Esophagus squamous epithelium (tissue), 5 donors: ENCODE data around the gene AQP1. TPM values are rescaled to one million over a fixed set of nuclear protein-coding genes. Genes with fewer than 3 reads are reported as not detected.

Experiments used
- DNase-seq: peaks from one replicate; lab custom pipeline; 2025; lab: John Stamatoyannopoulos, UW
- H3K27ac ChIP-seq, 4 donors: fragments of 200-600 bp; sonication (generic); one replicate each; pipeline ENCODE4 v1.5.1; 2016 to 2019; ENCODE audit warnings: mild to moderate bottlenecking in 1 of 4
- H3K27me3 ChIP-seq, 4 donors: fragments of 200-600 bp; sonication (generic); 1 replicate in 3 of 4; 2 replicates in 1 of 4; pipeline versions ENCODE4 v1.5.1 to v1.6.0; 2017 to 2021; ENCODE audit warnings: antibody characterized with exemption in 1 of 4
- H3K36me3 ChIP-seq, 3 donors: fragments of 200-600 bp; sonication (generic); one replicate each; pipeline ENCODE4 v1.5.1; 2016 to 2019
- H3K4me1 ChIP-seq, 3 donors: fragments of 200-600 bp; sonication (generic); one replicate each; pipeline ENCODE4 v1.5.1; 2017 to 2019
- H3K4me3 ChIP-seq, 4 donors: fragments of 200-600 bp; sonication (generic); 1 replicate in 3 of 4; 2 replicates in 1 of 4; pipeline ENCODE4 v1.5.1; 2016 to 2019; ENCODE audit warnings: mild to moderate bottlenecking in 2 of 4, moderate library complexity in 1 of 4
- H3K9me3 ChIP-seq, 3 donors: fragments of 200-600 bp; sonication (generic); one replicate each; pipeline ENCODE4 v1.5.1; 2016 to 2019
- CTCF ChIP-seq, 6 experiments: fragments of 450-650 bp in 4 of 6; fragments of 200-600 bp in 2 of 6; sonication (generic) in 2 of 6; IDR thresholded peaks; one replicate each; pipeline ENCODE4 v1.5.1; 2016 to 2019; ENCODE audit warnings: antibody characterized with exemption in 6 of 6, mild to moderate bottlenecking in 4 of 6, moderate library complexity in 4 of 6
- POLR2A ChIP-seq, 4 donors: fragments of 450-650 bp; IDR thresholded peaks; one replicate each; pipeline ENCODE4 v1.6.1; 2017; ENCODE audit warnings: antibody characterized with exemption in 4 of 4, mild to moderate bottlenecking in 4 of 4, moderate library complexity in 3 of 4
- WGBS, 2 donors: methylation state at CpG; one replicate each; pipeline ENCODE4 v1.1.5; 2018; 5-methylcytosine and 5-hydroxymethylcytosine counted together
- intact Hi-C: fragments of 100-400 bp; cut with DNase I; formaldehyde crosslinking; loops from one replicate; pipeline ENCODE4 v1.15.0; 2022
- total RNA-seq, 4 donors: library from RNA; depleted of rRNA; stranded (reverse); fragments of >200 nt; gene quantifications; one replicate each; pipeline ENCODE4 v1.1.0, GENCODE V29; 2016
- donor health status: DM: yes; HTN: yes; CAD: no.

Gene AQP1
- total RNA-seq, 4 donors from 2014 or later = 14.9 to 159 (median 44.7) TPM

GRCh38 chr7:30907527-30908267 lies 4.0 kb upstream of the AQP1 start:
- WGBS, 2 donors = 62% methylated on average over 5 of the region's 14 CpGs; no CpG with 5 or more reads in 1 of the 2 donors
- H3K4me1 ChIP-seq = peaks cover 21 to 68% (median 44%) of the 10 kb centered on the region in 3 donors
- TF ChIP-seq CTCF (IDR thresholded peaks at IDR 0.05) (no peak), POLR2A (IDR thresholded peaks at IDR 0.05) (no peak)
- no peak overlapping the region for H3K4me3 ChIP-seq
- no peaks in the 10 kb centered on the region for H3K9me3 ChIP-seq
- intact Hi-C loops = no loop called here
- peak overlapping the region in 2 of 4 donors; percentile 29 to 53 for H3K27ac ChIP-seq
- no peak for DNase-seq
- no peaks in the 10 kb centered on the region for H3K27me3 ChIP-seq
- H3K36me3 ChIP-seq = no peaks in the 10 kb centered on the region

DNA sequence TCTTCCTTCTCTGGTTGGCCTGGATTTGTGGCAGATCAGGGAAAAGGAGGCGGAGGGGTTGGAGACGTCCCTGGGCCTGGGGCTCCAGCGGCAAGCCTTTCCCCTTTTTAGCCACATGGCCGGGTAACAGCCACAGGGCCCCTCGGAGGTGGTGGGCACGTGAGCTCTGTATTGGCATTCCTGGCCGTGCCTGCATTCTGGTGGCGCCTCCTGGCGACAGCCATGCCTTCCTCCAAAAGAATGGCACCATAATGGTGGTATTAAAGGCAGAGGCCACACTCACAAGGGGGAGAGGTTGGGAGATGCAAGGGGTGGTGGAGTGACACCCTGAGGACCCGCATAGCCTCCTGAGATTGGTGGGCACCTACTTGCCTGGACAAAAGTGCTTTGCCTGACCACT lies 3.0 kb upstream of the AQP1 start:
- Histone ChIP-seq H3K27me3 (no peaks in the 10 kb centered on the region), H3K4me1 (peaks cover 21 to 76% (median 44%) of the 10 kb centered on the region in 3 donors), H3K27ac (peak overlapping the region in 1 of 4 donors; percentile 6), H3K36me3 (no peaks in the 10 kb centered on the region), H3K4me3 (no peak overlapping the region), H3K9me3 (no peaks in the 10 kb centered on the region)
- TF ChIP-seq POLR2A (IDR thresholded peaks at IDR 0.05) = no peak
- no peak for TF ChIP-seq CTCF (IDR thresholded peaks at IDR 0.05)
- intact Hi-C loops = no loop called here
- 100% methylated on average over 1 of the region's 10 CpGs for WGBS, 2 donors
- no peak for DNase-seq

GRCh38 chr7:30909431-30909830 lies 2.2 kb upstream of the AQP1 start:
- no peak overlapping the region for H3K4me3 ChIP-seq
- intact Hi-C loops = no loop called here
- peaks cover 20 to 82% (median 45%) of the 10 kb centered on the region in 3 donors for H3K4me1 ChIP-seq
- peak overlapping the region in 2 of 4 donors; percentile 61 to 88 for H3K27ac ChIP-seq
- WGBS, 2 donors = no CpG with 5 or more reads among the region's 6 CpGs
- DNase-seq = no peak
- H3K36me3 ChIP-seq = no peaks in the 10 kb centered on the region
- no peaks in the 10 kb centered on the region for H3K9me3 ChIP-seq
- TF ChIP-seq CTCF (IDR thresholded peaks at IDR 0.05) (no peak), POLR2A (IDR thresholded peaks at IDR 0.05) (no peak)
- H3K27me3 ChIP-seq = no peaks in the 10 kb centered on the region

DNA sequence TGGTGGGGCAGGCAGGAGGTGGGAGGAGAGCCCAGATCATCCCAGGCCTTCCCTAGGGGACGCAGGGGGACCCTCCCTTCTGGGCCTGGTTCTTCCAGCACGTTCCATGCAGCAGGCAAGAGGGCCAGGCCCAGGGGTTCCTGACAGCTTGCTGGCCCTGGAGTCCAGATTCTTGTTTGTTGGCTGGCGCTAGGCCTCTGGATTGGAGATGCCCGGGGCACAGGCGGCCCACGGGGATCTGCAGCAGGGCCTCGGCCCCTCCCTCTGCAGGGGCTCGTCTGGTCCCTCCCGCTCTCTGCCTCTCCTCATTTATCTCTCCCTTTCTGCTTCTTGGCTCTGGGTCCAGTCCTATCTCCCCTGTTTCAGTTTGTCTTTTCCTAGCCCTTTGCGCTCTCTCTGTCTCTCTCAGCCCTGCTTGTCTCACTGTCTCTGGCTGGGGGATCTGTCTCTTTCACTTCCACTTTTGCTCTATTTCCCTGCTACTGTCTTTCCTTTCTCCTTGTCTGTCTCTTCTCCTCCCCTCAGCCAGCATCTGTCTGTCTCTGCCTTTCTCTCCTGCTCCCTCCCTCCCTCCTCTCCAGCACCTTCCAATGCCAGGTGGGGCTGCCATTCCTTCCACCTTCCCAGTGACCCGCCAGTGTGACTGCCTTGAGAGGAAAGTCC lies 1.1 kb upstream of the AQP1 start:
- no peak for DNase-seq
- 52 to 70% methylated on average over 7 to 9 of the region's 11 CpGs for WGBS, 2 donors
- peaks cover 12 to 82% (median 41%) of the 10 kb centered on the region in 3 donors for H3K4me1 ChIP-seq
- no peak overlapping the region for H3K4me3 ChIP-seq
- H3K27me3 ChIP-seq = no peaks in the 10 kb centered on the region
- H3K27ac ChIP-seq = peak overlapping the region; percentile 35 to 88 (median 72)
- TF ChIP-seq CTCF (IDR thresholded peaks at IDR 0.05) (no peak), POLR2A (IDR thresholded peaks at IDR 0.05) (no peak)
- intact Hi-C loops = no loop called here
- H3K36me3 ChIP-seq = no peaks in the 10 kb centered on the region
- H3K9me3 ChIP-seq = no peaks in the 10 kb centered on the region

GRCh38 chr7:30911133-30911532 lies 520 bp upstream of the AQP1 start:
- TF ChIP-seq CTCF (IDR thresholded peaks at IDR 0.05) = no peak
- no peak for TF ChIP-seq POLR2A (IDR thresholded peaks at IDR 0.05)
- Histone ChIP-seq H3K4me1 (peaks cover 6 to 82% (median 35%) of the 10 kb centered on the region in 3 donors), H3K4me3 (peak overlapping the region in 3 of 4 donors; percentile 32 to 62 (median 46)), H3K27me3 (no peaks in the 10 kb centered on the region), H3K9me3 (no peaks in the 10 kb centered on the region), H3K36me3 (no peaks in the 10 kb centered on the region), H3K27ac (peak overlapping the region; percentile 35 to 88 (median 72))
- WGBS, 2 donors = no CpG with 5 or more reads among the region's 11 CpGs
- DNase-seq = no peak
- intact Hi-C loops = no loop called here
